K562 (cell line): ENCODE results near the gene ZNF845. TPM values are rescaled to one million over a fixed set of nuclear protein-coding genes. Genes with fewer than 3 reads are reported as not detected.

Source experiments
- ATAC-seq: fragments of 200-7000 bp; cut with Tn5 transposase; 3 replicates; pipeline ENCODE4 v1.9.1; 2020; ENCODE audit warnings: moderate library complexity
- BruUV-seq: library from RNA; stranded (reverse); fragments of 400-500 nt; replicated peaks from 2 replicates; lab custom pipeline; 2021; lab: Mats Ljungman, UMichigan
- CTCF ChIA-PET: fragments of 300-600 bp; formaldehyde crosslinking; extraction: SDS; loops from one replicate; lab custom pipeline; 2021; ENCODE audit warnings: low intra/inter-chr PET ratio; lab: Yijun Ruan, JAX
- POLR2A ChIA-PET: fragments of 300-600, 350-650 bp; sonication (Branson Sonifier 250); formaldehyde crosslinking; extraction: SDS; loops from one replicate; lab custom pipeline; 2021; ENCODE audit warnings: antibody characterized with exemption, inconsistent platforms; lab: Yijun Ruan, JAX
- DNase-seq, 4 experiments: peaks; one replicate each; pipeline versions ENCODE4 v3.0.0 to v3.0.0-alpha.2; 2011 to 2018; ENCODE audit warnings: low spot score in 3 of 4, mixed read lengths in 3 of 4; ENCODE audit errors: extremely low read depth in 1 of 4
- FAIRE-seq: peaks from 2 replicates; lab custom pipeline; 2011; peaks lifted over from hg19 to GRCh38; lab: Jason Lieb, UNC
- H2AFZ ChIP-seq: 2 replicates; pipeline ENCODE4 v1.6.0; 2011; ENCODE audit warnings: low read depth, low read length, control low read depth, inconsistent platforms
- H3K27ac ChIP-seq: fragments of 200-600 bp; 3 replicates; pipeline ENCODE4 v1.8.0; 2011; ENCODE audit warnings: low read depth, mild to moderate bottlenecking, control low read depth, inconsistent platforms, low read length, moderate library complexity, mixed read lengths; ENCODE audit errors: extremely low read depth
- H3K27me3 ChIP-seq, 2 experiments: fragments of 300-600 bp in 1 of 2; 2 replicates in 1 of 2; 3 replicates in 1 of 2; pipeline versions ENCODE4 v1.6.0 to v1.8.0; 2011; ENCODE audit warnings: inconsistent platforms in 2 of 2, low read length in 2 of 2, mild to moderate bottlenecking in 1 of 2, mixed read lengths in 1 of 2, moderate library complexity in 1 of 2; ENCODE audit not compliant: control insufficient read depth in 2 of 2, insufficient read depth in 2 of 2
- H3K36me3 ChIP-seq: fragments of 300-600 bp; 3 replicates; pipeline ENCODE4 v1.8.0; 2011; ENCODE audit warnings: mild to moderate bottlenecking, low read length, inconsistent platforms; ENCODE audit not compliant: control insufficient read depth, insufficient read depth
- H3K4me1 ChIP-seq, 2 experiments: fragments of 200-600 bp in 1 of 2; replicated peaks in 1 of 2; 2 replicates in 1 of 2; 3 replicates in 1 of 2; pipeline versions ENCODE4 v1.5.1 to v1.8.0; 2011; ENCODE audit warnings: inconsistent platforms in 2 of 2, low read length in 2 of 2, mild to moderate bottlenecking in 1 of 2, mixed read lengths in 1 of 2, moderate library complexity in 1 of 2; ENCODE audit not compliant: control insufficient read depth in 2 of 2, insufficient read depth in 2 of 2
- H3K4me2 ChIP-seq: 2 replicates; pipeline ENCODE4 v1.6.1; 2011; ENCODE audit warnings: low read length, control low read depth, inconsistent platforms, mixed read lengths; ENCODE audit not compliant: insufficient read depth
- H3K4me3 ChIP-seq: fragments of 200-600 bp; sonication (generic), shearing (Covaris generic); 2 replicates; pipeline ENCODE4 v1.5.1; 2016; ENCODE audit warnings: control low read depth, inconsistent platforms
- H3K79me2 ChIP-seq: fragments of 200-600 bp; 3 replicates; pipeline ENCODE4 v1.8.0; 2011; ENCODE audit warnings: low read length, inconsistent platforms; ENCODE audit not compliant: control insufficient read depth, insufficient read depth
- H3K9ac ChIP-seq, 2 experiments: 2 replicates each; pipeline versions ENCODE4 v1.6.0 to v1.6.1; 2011; ENCODE audit warnings: low read depth in 2 of 2, low read length in 2 of 2, control low read depth in 1 of 2, inconsistent platforms in 1 of 2, mild to moderate bottlenecking in 1 of 2, mixed read lengths in 1 of 2; ENCODE audit not compliant: insufficient read depth in 1 of 2
- H3K9me1 ChIP-seq: one replicate; pipeline ENCODE4 v1.6.0; 2011; ENCODE audit warnings: inconsistent platforms, mild to moderate bottlenecking, low read length, moderate library complexity; ENCODE audit not compliant: control insufficient read depth, insufficient read depth
- H3K9me3 ChIP-seq: replicated peaks from 2 replicates; pipeline ENCODE4 v1.5.1; 2011; ENCODE audit warnings: low read depth, low read length, inconsistent platforms; ENCODE audit not compliant: control insufficient read depth, insufficient read depth
- H4K20me1 ChIP-seq: replicated peaks from 2 replicates; pipeline ENCODE4 v1.6.1; 2011; ENCODE audit warnings: low read length, inconsistent platforms, mixed read lengths; ENCODE audit not compliant: control insufficient read depth, insufficient read depth
- EHMT2 ChIP-seq: fragments of 450-650 bp; IDR thresholded peaks from 2 replicates; pipeline ENCODE4 v1.6.1; 2018; ENCODE audit warnings: antibody characterized with exemption
- GTF2F1 ChIP-seq: IDR thresholded peaks from 2 replicates; pipeline ENCODE4 v1.6.1; 2011; ENCODE audit warnings: low read depth, low read length, improper control_type of control experiment
- HNRNPK ChIP-seq: fragments of 200-400 bp; formaldehyde crosslinking; IDR thresholded peaks from one replicate; pipeline ENCODE4 v1.6.1; 2018; ENCODE audit warnings: mild to moderate bottlenecking, low read depth, low read length; ENCODE audit not compliant: poor library complexity, severe bottlenecking
- RREB1 ChIP-seq: fragments of 250-450 bp; sonication (Bioruptor Pico); IDR thresholded peaks from 2 replicates; pipeline ENCODE4 v1.4.0; 2020
- ZNF12 ChIP-seq: sonication (generic); formaldehyde crosslinking; IDR thresholded peaks from 2 replicates; pipeline ENCODE4 v1.4.0; 2020; ENCODE audit warnings: mild to moderate bottlenecking, missing genetic modification reagents
- ZNF23 ChIP-seq: fragments of 250-450 bp; sonication (Bioruptor Pico); IDR thresholded peaks from 2 replicates; pipeline ENCODE4 v1.4.0; 2020; ENCODE audit warnings: mild to moderate bottlenecking
- WGBS: fragments of 100-300 bp; shearing (Covaris generic); methylation state at CpG from one replicate; pipeline ENCODE4 v1.1.6; 2016; ENCODE audit warnings: low coverage, mixed read lengths; ENCODE audit not compliant: insufficient coverage; ENCODE audit errors: missing lambda C conversion rate; 5-methylcytosine and 5-hydroxymethylcytosine counted together
- in situ Hi-C: fragments of 300-500 bp; cut with MboI; formaldehyde crosslinking; loops from 4 replicates; pipeline ENCODE4 v1.15.0; 2018; ENCODE audit warnings: inconsistent platforms, mixed read lengths
- intact Hi-C: fragments of 100-400 bp; cut with micrococcal nuclease; formaldehyde crosslinking; loops from 2 replicates; pipeline ENCODE4 v1.14.2; 2022
- polyA plus RNA-seq, 8 experiments: library from polyadenylated mRNA; depleted of rRNA in 4 of 8; stranded (reverse) in 5 of 8; unstranded in 3 of 8; fragments of >200 nt; fragmentation: Nextera tagmentation in 2 of 8; fragmentation: Illumina TruSeq in 1 of 8; extraction: Ambion mirVana in 2 of 8; extraction: Trizol in 1 of 8; gene quantifications; 2 replicates each; pipeline versions ENCODE4 v1.2.1 to v1.2.3, GENCODE V29; 2011 to 2014; ENCODE audit warnings: inconsistent platforms in 1 of 8, missing spikeins in 1 of 8
- total RNA-seq, 7 experiments: library from RNA; depleted of rRNA in 6 of 7; stranded (reverse); fragments of >200 nt in 6 of 7; fragmentation: Illumina TruSeq in 2 of 7; extraction: Trizol in 2 of 7; gene quantifications; 2 replicates each; pipeline versions ENCODE4 v1.2.1 to v1.2.3, GENCODE V29; 2011 to 2021; ENCODE audit warnings: low replicate concordance in 1 of 7

Gene ZNF845
- total and polyA plus RNA-seq, 9 of the 15 experiments (the other 6 are each of a cell fraction or from before 2014, with no cell fraction given): 1.9 to 13.2 (median 6.4) TPM

- CTCF ChIA-PET: no interaction called here
- Histone ChIP-seq H3K4me1 (no peaks in the 10 kb centered on the region), H3K4me3 (no peak overlapping the region), H3K9me3 (peaks cover 10% of the 10 kb centered on the region), H3K27me3 (no peaks in the 10 kb centered on the region), H3K79me2 (no peaks in the 10 kb centered on the region), H3K9ac (no peak overlapping the region), H2AFZ (no peak overlapping the region), H3K9me1 (no peaks in the 10 kb centered on the region), H3K36me3 (peaks cover 5% of the 10 kb centered on the region; the same call in 1 of the 3 replicates), H4K20me1 (no peaks in the 10 kb centered on the region), H3K27ac (no peak overlapping the region), H3K4me2 (no peak overlapping the region)
- DNase-seq: no peak
- 52% methylated on average over 3 of the region's 3 CpGs for WGBS
- TF ChIP-seq ZNF23 (CRISPR knock-in tag): no peak
- no peak for TF ChIP-seq ZNF12
- TF ChIP-seq RREB1 (CRISPR knock-in tag): no peak
- TF ChIP-seq HNRNPK: no peak
- no peak for TF ChIP-seq GTF2F1
- no peak for TF ChIP-seq EHMT2
- POLR2A ChIA-PET: no interaction called here
- no TSS peak for BruUV-seq
- intact Hi-C loops: no loop called here
- in situ Hi-C loops: no loop called here
- no peak for ATAC-seq
- FAIRE-seq: no peak
Measured at GRCh38 chr19:53381376-53381775, 47.8 kb downstream of the ZNF845 start.
